Stimulated activated naive CD8-positive, alpha-beta T cell treated with anti-CD3 and anti-CD28 coated beads, Interleukin-15, amount 100 ng/mL, for 72 hours (primary cell): ENCODE measurements around the gene IGLL5.

Experiments
- ATAC-seq: fragments of 150-1000 bp; cut with Tn5 transposase; 2 replicates; pipeline ENCODE4 v1.10.0; 2021; ENCODE audit warnings: mild to moderate bottlenecking, moderate library complexity
- DNase-seq, 2 donors: peaks; one replicate each; pipeline ENCODE4 v3.0.0; 2021 to 2022
- H3K27ac Mint-ChIP-seq, 2 donors: one replicate each; pipeline ENCODE4 v1.8.0; 2022; ENCODE audit warnings: mild to moderate bottlenecking in 2 of 2, mixed read lengths in 2 of 2, moderate library complexity in 2 of 2
- H3K27me3 Mint-ChIP-seq: one replicate; pipeline ENCODE4 v1.8.0; 2022; ENCODE audit warnings: mixed read lengths
- H3K4me1 Mint-ChIP-seq: one replicate; pipeline ENCODE4 v1.8.0; 2022; ENCODE audit warnings: mild to moderate bottlenecking, mixed read lengths
- H3K4me3 Mint-ChIP-seq, 2 donors: one replicate each; pipeline ENCODE4 v1.8.0; 2022; ENCODE audit warnings: mild to moderate bottlenecking in 2 of 2, mixed read lengths in 2 of 2, moderate library complexity in 1 of 2
- H3K9me3 Mint-ChIP-seq, 2 donors: one replicate each; pipeline ENCODE4 v1.8.0; 2022; ENCODE audit warnings: mixed read lengths in 2 of 2

The IGLL5 gene

DNA sequence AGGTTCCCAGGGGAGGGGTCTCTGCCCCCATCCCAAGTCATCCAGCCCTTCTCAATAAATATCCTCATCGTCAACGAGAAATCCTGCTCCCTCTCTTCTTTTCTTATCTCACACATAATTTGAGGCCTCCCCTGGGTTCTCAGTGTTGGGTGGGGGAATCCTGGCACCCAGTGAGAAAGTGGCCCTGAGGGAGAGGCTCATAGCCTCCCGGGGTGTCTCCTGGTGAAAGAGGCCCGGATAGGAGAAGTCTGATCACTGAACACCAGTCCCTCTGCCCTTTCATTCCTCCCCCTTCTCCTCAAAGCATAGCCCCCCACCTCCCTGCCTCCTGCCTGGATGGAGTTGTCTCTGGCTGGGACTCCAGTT lies 35.3 kb downstream of the IGLL5 start:
- ATAC-seq (no peak), DNase-seq (no peak)
- Mint-ChIP-seq H3K4me3 (no peak overlapping the region), H3K27me3 (peaks cover under 1% of the 10 kb centered on the region), H3K9me3 (no peaks in the 10 kb centered on the region), H3K27ac (no peak overlapping the region), H3K4me1 (no peaks in the 10 kb centered on the region)

DNA sequence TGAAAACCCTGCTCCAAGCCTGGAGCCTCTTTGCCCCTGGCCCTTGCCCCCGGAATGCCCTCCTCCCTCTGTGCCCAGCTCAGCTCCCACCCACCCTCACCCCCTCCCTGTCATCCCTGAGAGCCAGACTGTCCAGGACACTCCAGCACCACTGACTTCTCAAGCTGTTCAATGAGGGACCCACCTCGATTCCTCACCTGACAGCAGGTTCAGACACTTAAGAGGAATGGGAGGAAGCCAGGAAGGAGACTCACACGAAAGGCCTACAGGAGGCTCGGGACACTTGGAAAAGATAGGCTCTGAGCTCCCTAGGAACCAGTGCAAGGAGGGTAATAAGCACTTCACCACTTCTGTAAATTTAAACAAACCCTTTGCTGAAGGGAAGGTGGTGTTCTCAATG lies 35.8 kb downstream of the IGLL5 start:
- ATAC-seq (no peak), DNase-seq (no peak)
- Mint-ChIP-seq H3K4me3 (no peak overlapping the region), H3K27ac (no peak overlapping the region), H3K4me1 (peaks cover 4% of the 10 kb centered on the region), H3K9me3 (no peaks in the 10 kb centered on the region), H3K27me3 (peaks cover 5% of the 10 kb centered on the region)

DNA sequence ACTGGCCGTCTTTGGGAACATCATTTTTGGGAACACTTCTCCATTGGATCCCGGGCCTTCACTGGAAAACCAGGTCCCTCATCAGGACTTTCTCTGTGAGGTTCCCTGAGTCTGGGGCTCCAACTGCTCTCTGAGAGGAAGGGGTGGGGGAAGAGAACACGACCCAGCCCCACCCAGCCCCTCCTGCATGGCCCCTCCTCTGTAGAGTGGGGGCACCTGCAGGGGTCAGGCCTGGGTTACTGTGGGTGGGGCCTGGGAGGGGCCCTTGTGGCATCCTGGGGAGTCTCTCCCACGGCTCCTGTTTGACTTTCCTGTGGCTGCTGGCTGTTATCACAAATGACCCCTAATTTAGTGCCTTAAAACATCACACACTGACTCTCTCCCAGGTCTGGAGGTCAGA lies 36.3 kb downstream of the IGLL5 start:
- H3K4me3 Mint-ChIP-seq: no peak overlapping the region
- peaks cover 10% of the 10 kb centered on the region for H3K4me1 Mint-ChIP-seq
- DNase-seq (no peak), ATAC-seq (no peak)
- no peaks in the 10 kb centered on the region for H3K9me3 Mint-ChIP-seq
- no peak overlapping the region for H3K27ac Mint-ChIP-seq
- peaks cover 7% of the 10 kb centered on the region for H3K27me3 Mint-ChIP-seq

GRCh38 chr22:22924369-22925145 lies 36.9 kb downstream of the IGLL5 start:
- DNase-seq (no peak), ATAC-seq (no peak)
- Mint-ChIP-seq H3K27ac (no peak overlapping the region), H3K4me3 (no peak overlapping the region), H3K9me3 (no peaks in the 10 kb centered on the region), H3K4me1 (peaks cover 16% of the 10 kb centered on the region), H3K27me3 (peaks cover 7% of the 10 kb centered on the region)

GRCh38 chr22:22925146-22925804 lies 37.7 kb downstream of the IGLL5 start:
- Mint-ChIP-seq H3K4me3 (no peak overlapping the region), H3K27ac (peak overlapping the region in 1 of 2 donors; percentile 59), H3K27me3 (peaks cover 7% of the 10 kb centered on the region), H3K4me1 (peaks cover 19% of the 10 kb centered on the region), H3K9me3 (no peaks in the 10 kb centered on the region)
- no peak for DNase-seq
- ATAC-seq: no peak

GRCh38 chr22:22925805-22926369 lies 38.3 kb downstream of the IGLL5 start:
- Mint-ChIP-seq H3K27ac (no peak overlapping the region), H3K9me3 (no peaks in the 10 kb centered on the region), H3K4me3 (no peak overlapping the region), H3K4me1 (peaks cover 19% of the 10 kb centered on the region), H3K27me3 (peaks cover 8% of the 10 kb centered on the region)
- DNase-seq (no peak), ATAC-seq (no peak)

- H3K4me3 Mint-ChIP-seq: no peak overlapping the region
- no peak for ATAC-seq
- peaks cover 26% of the 10 kb centered on the region for H3K4me1 Mint-ChIP-seq
- no peaks in the 10 kb centered on the region for H3K9me3 Mint-ChIP-seq
- no peak for DNase-seq
- no peak overlapping the region for H3K27ac Mint-ChIP-seq
- H3K27me3 Mint-ChIP-seq: peaks cover 14% of the 10 kb centered on the region
Measured at GRCh38 chr22:22926370-22927195, 39.0 kb downstream of the IGLL5 start.

- no peak for DNase-seq
- ATAC-seq: no peak
- peaks cover 14% of the 10 kb centered on the region for H3K27me3 Mint-ChIP-seq
- H3K9me3 Mint-ChIP-seq: no peaks in the 10 kb centered on the region
- no peak overlapping the region for H3K4me3 Mint-ChIP-seq
- no peak overlapping the region for H3K27ac Mint-ChIP-seq
- peaks cover 32% of the 10 kb centered on the region for H3K4me1 Mint-ChIP-seq
Measured at GRCh38 chr22:22927196-22927887, 39.7 kb downstream of the IGLL5 start.

DNA sequence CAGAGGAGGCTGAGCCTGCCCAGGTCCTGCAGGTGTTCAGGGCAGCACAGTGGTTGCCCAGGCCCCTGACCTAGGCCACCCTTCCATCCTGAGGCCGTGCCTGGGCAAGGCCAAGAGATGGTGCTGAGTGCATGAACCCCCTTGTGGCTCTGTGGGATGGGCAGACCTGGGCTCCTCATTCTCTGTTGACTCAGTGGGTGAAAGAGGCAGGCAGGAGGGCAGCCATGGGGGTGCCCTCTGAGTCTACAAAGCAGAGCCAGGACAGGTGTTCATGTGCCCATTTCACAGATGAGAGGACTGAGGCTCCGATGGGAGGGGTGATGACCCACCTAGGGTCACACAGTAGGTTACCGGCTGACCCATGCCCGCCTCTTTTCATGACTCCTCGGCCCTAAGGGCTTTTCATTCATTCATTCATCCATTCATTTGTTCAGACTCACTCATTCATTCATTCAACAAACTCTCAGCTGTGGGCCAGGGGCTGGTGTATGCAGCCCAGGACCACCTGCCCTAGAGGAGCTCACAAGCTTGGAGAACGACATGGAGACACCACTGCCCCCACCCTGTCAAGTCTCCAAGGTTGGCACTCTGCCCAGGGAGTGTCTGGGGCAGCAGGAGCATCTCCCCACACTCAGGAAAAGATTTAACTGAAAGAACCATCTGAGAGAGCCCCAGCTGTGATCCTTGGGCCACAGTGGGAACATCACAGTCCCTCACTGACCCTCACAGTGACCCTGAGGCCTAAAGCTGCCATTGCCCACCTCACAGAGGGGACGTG lies 40.5 kb downstream of the IGLL5 start:
- Mint-ChIP-seq H3K4me3 (no peak overlapping the region), H3K4me1 (peaks cover 32% of the 10 kb centered on the region)

GRCh38 chr22:22928666-22929380 lies 41.2 kb downstream of the IGLL5 start:
- Mint-ChIP-seq H3K4me1 (peaks cover 32% of the 10 kb centered on the region), H3K27me3 (peaks cover 14% of the 10 kb centered on the region), H3K27ac (peak overlapping the region in 1 of 2 donors; percentile 51), H3K9me3 (no peaks in the 10 kb centered on the region), H3K4me3 (no peak overlapping the region)
- ATAC-seq: peak; percentile 93
- DNase-seq: peak; percentile 31 to 53

More for the DNA sequence above, 40.5 kb downstream of the IGLL5 start:
- ATAC-seq: no peak
- DNase-seq: no peak
- H3K27me3 Mint-ChIP-seq: peaks cover 14% of the 10 kb centered on the region
- H3K9me3 Mint-ChIP-seq: no peaks in the 10 kb centered on the region
- no peak overlapping the region for H3K27ac Mint-ChIP-seq

DNA sequence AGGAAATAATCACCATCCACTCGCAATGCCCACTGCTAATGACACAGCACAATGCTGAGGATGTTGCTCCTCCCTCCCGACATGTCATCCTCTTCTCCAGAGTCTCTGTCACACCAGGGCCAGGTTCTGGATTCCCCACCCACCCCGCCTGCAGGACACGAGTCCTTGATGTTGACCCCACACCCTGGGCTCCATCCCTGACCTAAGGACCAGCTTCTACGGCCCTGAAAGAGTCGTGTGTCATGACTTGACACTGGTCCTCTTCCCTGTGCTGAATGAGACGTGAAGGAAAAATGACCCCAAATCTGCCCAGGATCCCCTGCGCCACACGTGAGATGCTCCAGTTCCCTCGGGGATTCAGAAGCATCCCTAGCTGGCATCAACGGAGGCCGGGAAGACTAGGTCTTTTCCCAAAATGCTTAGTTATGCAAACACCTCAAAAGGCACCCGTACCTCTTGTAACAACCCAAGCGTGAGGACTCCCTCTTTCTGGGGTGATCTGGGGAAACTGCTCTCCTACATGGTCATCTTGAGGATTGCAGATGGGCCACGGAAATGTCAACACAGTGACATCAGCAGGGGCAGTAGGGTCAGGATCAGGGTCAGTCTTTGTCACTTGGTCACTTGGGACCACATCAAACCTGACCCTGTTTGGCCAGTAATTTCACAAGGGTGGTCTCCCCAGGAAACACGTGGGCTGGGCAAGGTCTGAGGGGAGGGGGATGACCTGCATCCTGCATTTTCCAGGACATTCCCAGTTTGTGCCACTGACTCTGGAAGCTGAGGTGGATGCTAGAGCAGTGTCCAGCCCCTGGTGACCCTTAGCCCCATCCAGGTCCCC lies 42.0 kb downstream of the IGLL5 start:
- DNase-seq (no peak), ATAC-seq (no peak)
- no peak overlapping the region for H3K4me3 Mint-ChIP-seq
- no peaks in the 10 kb centered on the region for H3K9me3 Mint-ChIP-seq
- peaks cover 14% of the 10 kb centered on the region for H3K27me3 Mint-ChIP-seq
- H3K27ac Mint-ChIP-seq: no peak overlapping the region
- H3K4me1 Mint-ChIP-seq: peaks cover 38% of the 10 kb centered on the region

DNA sequence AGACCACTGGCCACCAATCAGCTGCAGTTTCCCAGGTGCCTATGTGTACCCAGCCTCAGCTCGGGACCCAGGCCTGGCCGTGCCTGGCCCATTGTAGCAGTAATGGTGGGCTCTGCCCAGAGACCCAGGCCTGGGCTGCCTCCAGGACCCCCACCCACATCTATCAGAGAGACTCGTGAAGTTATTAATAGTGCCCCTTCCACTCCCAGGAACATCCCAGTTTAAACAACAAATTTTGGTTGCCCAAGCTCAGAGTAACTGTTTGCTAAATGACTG lies 42.5 kb downstream of the IGLL5 start:
- Mint-ChIP-seq H3K9me3 (no peaks in the 10 kb centered on the region), H3K4me3 (no peak overlapping the region), H3K27me3 (peaks cover 14% of the 10 kb centered on the region), H3K27ac (no peak overlapping the region), H3K4me1 (peaks cover 43% of the 10 kb centered on the region)
- DNase-seq: no peak
- no peak for ATAC-seq
